Measurements from ENCODE around the gene NTSR1. TPM values are rescaled to one million over a fixed set of nuclear protein-coding genes. Genes with fewer than 3 reads are reported as not detected.
A peak's percentile ranks its signal among the peaks of the same experiment; 100 is the strongest.

NTSR1 gene
- total RNA-seq, 2 donors from 2014 or later = 0.74 TPM; not detected in 1

GRCh38 chr20:62802026-62802712, 93.5 kb downstream of the NTSR1 start:
- Histone ChIP-seq H3K36me3 (peaks cover 4 to 7% of the 10 kb centered on the region in 2 donors), H3K9me3 (no peaks in the 10 kb centered on the region), H3K4me1 (replicated peaks) (peaks cover 5% of the 10 kb centered on the region), H3K4me3 (no peak overlapping the region), H3K27ac (no peak overlapping the region), H3K27me3 (replicated peaks; ENCODE audit: insufficient read depth) (no peaks in the 10 kb centered on the region)
- intact Hi-C loops (cut with DNase I) = loop anchor here (10.0 kb wide), 1 partner anchor 297 kb away; no protein-coding TSS in a partner anchor
- TF ChIP-seq POLR2A (IDR thresholded peaks at IDR 0.05) (no peak), POLR2AphosphoS5 (IDR thresholded peaks at IDR 0.05) (no peak), CTCF (IDR thresholded peaks at IDR 0.05) (no peak)
- 74% methylated on average over 22 of the region's 22 CpGs for WGBS
- DNase-seq (ENCODE audit: low spot score) = no peak

DNA sequence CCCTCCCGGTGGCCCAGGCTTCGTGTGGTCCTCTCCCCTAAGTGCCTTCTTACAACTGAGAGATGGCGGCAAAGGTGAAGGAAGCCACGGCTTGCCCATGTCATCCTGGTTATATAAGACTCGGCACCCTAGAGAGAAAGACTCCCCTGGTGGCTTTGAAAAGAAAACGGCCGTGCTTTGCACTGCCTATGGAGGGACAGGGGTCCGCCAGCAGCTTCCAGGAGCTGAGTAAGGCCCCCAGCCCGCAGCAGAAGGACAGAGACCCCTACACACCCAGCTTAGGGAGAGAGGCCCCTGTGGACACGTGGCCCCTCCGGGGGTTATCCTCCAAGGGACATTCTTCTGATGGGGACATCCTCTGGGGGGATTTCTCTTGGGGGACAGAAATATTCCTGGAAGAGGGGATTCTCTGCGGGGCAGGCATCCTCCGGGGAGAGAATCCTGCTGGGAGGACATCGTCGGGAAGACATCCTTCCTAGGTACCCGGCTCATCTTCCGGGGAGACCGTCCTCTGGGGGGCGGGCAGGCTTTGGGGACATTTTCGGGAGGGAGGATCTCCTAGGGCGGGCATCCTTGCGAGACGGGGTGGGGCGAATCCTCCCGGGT, 95.5 kb downstream of the NTSR1 start:
- H3K36me3 ChIP-seq = peaks cover under 1 to 14% of the 10 kb centered on the region in 2 donors
- no peak for DNase-seq (ENCODE audit: low spot score)
- H3K4me3 ChIP-seq = peak overlapping the region; percentile 92 to 100
- TF ChIP-seq POLR2AphosphoS5 (IDR thresholded peaks at IDR 0.05) = no peak
- TF ChIP-seq POLR2A (IDR thresholded peaks at IDR 0.05) = no peak
- TF ChIP-seq CTCF (IDR thresholded peaks at IDR 0.05) = no peak
- H3K27ac ChIP-seq = peak overlapping the region; percentile 89 to 91
- 16% methylated on average over 25 of the region's 25 CpGs for WGBS
- no peaks in the 10 kb centered on the region for H3K4me1 ChIP-seq (replicated peaks)
- no peaks in the 10 kb centered on the region for H3K27me3 ChIP-seq (replicated peaks; ENCODE audit: insufficient read depth)
- intact Hi-C loops (cut with DNase I) = loop anchor here (10.0 kb wide), 1 partner anchor 299 kb away; no protein-coding TSS in a partner anchor
- H3K9me3 ChIP-seq = no peaks in the 10 kb centered on the region

DNA sequence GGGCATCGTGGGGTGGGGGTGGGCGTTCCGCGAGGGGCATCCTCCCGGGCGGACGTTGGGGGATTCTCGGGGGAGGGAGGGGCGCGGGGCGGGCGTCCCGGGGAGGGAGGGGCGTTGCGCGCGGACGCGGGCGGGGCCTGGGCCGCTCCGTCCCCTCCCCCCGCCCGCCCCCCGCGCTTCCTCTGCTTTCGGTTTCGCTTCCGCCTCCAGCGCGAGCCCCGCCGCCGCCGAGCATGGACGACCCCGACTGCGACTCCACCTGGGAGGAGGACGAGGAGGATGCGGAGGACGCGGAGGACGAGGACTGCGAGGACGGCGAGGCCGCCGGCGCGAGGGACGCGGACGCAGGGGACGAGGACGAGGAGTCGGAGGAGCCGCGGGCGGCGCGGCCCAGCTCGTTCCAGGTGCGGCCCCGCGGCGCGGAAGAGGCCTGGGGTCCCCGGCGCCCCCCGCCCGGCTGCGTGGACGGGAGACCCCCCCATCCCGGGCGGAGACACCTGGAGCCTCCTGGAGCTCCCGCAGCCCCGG, 96.1 kb downstream of the NTSR1 start, which contains the start of gene OGFR:
Gene OGFR, plus strand, starts transcription at position 209 of the 528 bp plus-strand sequence. Its CDS starts 25 bp downstream, at position 234.
- DNase-seq (ENCODE audit: low spot score) = peak; percentile 62
- Histone ChIP-seq H3K27ac (peak within 1 kb of the TSS; percentile 89 to 91), H3K27me3 (replicated peaks; ENCODE audit: insufficient read depth) (no peaks in the 10 kb centered on the region), H3K4me3 (peak within 1 kb of the TSS; percentile 92 to 100), H3K36me3 (peaks cover 0 to 19% of the 10 kb centered on the region in 2 donors), H3K4me1 (replicated peaks) (no peaks in the 10 kb centered on the region), H3K9me3 (no peaks in the 10 kb centered on the region)
- TF ChIP-seq CTCF (IDR thresholded peaks at IDR 0.05) = no peak
- TF ChIP-seq POLR2AphosphoS5 (IDR thresholded peaks at IDR 0.05) = peak; percentile 50
- TF ChIP-seq POLR2A (IDR thresholded peaks at IDR 0.05) = peak; percentile 71
- WGBS = no CpG with 5 or more reads among the region's 77 CpGs
- intact Hi-C loops (cut with DNase I) = loop anchor here (5.0 to 10.0 kb wide), 2 partner anchors 137 to 300 kb away; no protein-coding TSS in a partner anchor

DNA sequence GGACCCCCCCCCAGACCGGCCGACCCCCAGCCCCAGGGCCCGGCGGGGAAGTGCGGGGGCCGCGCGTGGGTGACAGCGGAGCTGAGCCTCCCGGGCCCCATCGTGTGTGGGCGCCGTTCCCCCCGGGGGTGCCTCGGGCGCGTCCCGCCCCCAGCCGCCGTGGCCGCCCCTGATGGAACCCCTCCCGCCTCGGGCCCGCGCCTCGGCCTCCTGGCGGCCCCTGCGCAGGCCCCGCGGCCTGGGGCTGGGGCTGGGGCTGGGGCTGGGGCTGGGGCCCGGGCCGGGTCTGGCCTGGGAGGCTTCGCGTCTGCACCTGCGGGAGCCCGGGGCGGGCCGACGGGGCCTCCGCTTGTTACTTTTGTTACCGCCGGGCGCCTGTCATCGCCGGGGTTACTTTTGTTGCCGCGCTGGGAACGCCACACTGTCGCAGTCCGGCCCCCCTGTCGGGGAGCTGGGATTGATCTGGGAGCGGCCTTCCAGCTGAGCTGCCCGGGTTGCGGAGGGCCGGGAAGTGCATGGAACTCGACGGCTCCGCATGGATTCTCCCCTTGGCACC, 96.6 kb downstream of the NTSR1 start:
- H3K27ac ChIP-seq = peak overlapping the region; percentile 89 to 91
- H3K4me3 ChIP-seq = peak overlapping the region; percentile 92 to 100
- no peak for DNase-seq (ENCODE audit: low spot score)
- no peak for TF ChIP-seq POLR2A (IDR thresholded peaks at IDR 0.05)
- TF ChIP-seq POLR2AphosphoS5 (IDR thresholded peaks at IDR 0.05) = no peak
- no peak for TF ChIP-seq CTCF (IDR thresholded peaks at IDR 0.05)
- H3K4me1 ChIP-seq (replicated peaks) = no peaks in the 10 kb centered on the region
- 0% methylated on average over 24 of the region's 58 CpGs for WGBS
- peaks cover 0 to 25% of the 10 kb centered on the region in 2 donors for H3K36me3 ChIP-seq
- no peaks in the 10 kb centered on the region for H3K27me3 ChIP-seq (replicated peaks; ENCODE audit: insufficient read depth)
- intact Hi-C loops (cut with DNase I) = loop anchor here (5.0 to 10.0 kb wide), 2 partner anchors 138 to 300 kb away; no protein-coding TSS in a partner anchor
- no peaks in the 10 kb centered on the region for H3K9me3 ChIP-seq
